ENCODE results near the gene BAHD1. TPM values are rescaled to one million over a fixed set of nuclear protein-coding genes. Genes with fewer than 3 reads are reported as not detected.
A peak's percentile ranks its signal among the peaks of the same experiment; 100 is the strongest.

The BAHD1 gene
- total RNA-seq, 1 donor from 2014 or later = 26.5 TPM

DNA sequence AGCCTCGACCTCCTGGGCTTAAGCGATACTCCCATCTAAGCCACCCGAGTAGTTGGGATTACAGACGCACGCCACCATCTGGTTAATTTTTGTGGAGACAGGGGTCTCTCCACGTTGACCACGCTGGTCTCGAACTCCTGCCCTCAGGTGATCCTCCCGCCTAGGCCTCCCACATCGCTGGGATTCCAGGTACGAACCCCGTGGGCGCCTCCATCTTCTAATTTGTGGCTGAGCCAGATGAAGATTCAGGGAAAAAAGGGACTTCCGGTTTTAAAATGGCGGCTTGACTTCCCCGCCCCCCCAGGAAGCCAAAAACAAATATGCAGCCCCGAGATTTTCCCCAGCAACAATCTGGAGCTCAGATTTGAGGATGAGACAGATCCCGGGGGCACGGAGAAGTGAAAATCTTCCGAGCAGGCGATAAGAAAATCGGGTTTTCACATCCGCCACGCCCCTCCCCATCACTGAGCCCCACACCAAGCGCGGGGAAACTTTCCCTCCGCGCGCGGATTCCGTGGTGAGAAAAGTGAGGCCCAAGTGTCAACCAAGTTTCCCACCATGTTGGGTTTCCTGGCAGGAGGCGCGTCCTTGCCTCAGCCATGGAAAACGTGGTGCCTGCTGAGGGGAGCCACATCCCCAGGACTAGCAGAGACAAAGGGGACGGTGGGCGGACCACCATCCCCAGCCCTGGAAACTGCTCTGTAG lies 45.5 kb downstream of the BAHD1 start:
- Mint-ChIP-seq H3K4me1 (ENCODE audit: low read depth) (no peaks in the 10 kb centered on the region), H3K9me3 (no peaks in the 10 kb centered on the region), H3K27me3 (ENCODE audit: low read depth) (peaks cover 24% of the 10 kb centered on the region), H3K27ac (no peak overlapping the region), H3K36me3 (ENCODE audit: low read depth) (no peaks in the 10 kb centered on the region), H3K4me3 (ENCODE audit: low read depth) (no peak overlapping the region)
- DNase-seq (ENCODE audit: low spot score) = no peak
- intact Hi-C loops (cut with micrococcal nuclease) = no loop called here

GRCh38 chr15:40487816-40488682 lies 47.3 kb downstream of the BAHD1 start:
- intact Hi-C loops (cut with micrococcal nuclease) = no loop called here
- H3K27me3 Mint-ChIP-seq (ENCODE audit: low read depth) = peaks cover 6% of the 10 kb centered on the region
- peaks cover 4% of the 10 kb centered on the region for H3K4me1 Mint-ChIP-seq (ENCODE audit: low read depth)
- DNase-seq (ENCODE audit: low spot score) = no peak
- no peaks in the 10 kb centered on the region for H3K9me3 Mint-ChIP-seq
- no peak overlapping the region for H3K27ac Mint-ChIP-seq
- H3K4me3 Mint-ChIP-seq (ENCODE audit: low read depth) = no peak overlapping the region
- no peaks in the 10 kb centered on the region for H3K36me3 Mint-ChIP-seq (ENCODE audit: low read depth)

- intact Hi-C loops (cut with micrococcal nuclease) = no loop called here
Measured at GRCh38 chr15:40489274-40490175, 48.8 kb downstream of the BAHD1 start.

GRCh38 chr15:40493089-40493840 lies 52.5 kb downstream of the BAHD1 start:
- Mint-ChIP-seq H3K27ac (peak overlapping the region; percentile 58), H3K9me3 (no peaks in the 10 kb centered on the region)

More at GRCh38 chr15:40489274-40490175, 48.8 kb downstream of the BAHD1 start:
- H3K36me3 Mint-ChIP-seq (ENCODE audit: low read depth) = no peaks in the 10 kb centered on the region
- no peak overlapping the region for H3K4me3 Mint-ChIP-seq (ENCODE audit: low read depth)
- H3K27me3 Mint-ChIP-seq (ENCODE audit: low read depth) = no peaks in the 10 kb centered on the region
- no peak overlapping the region for H3K27ac Mint-ChIP-seq
- no peaks in the 10 kb centered on the region for H3K9me3 Mint-ChIP-seq
- no peak for DNase-seq (ENCODE audit: low spot score)
- H3K4me1 Mint-ChIP-seq (ENCODE audit: low read depth) = peaks cover 17% of the 10 kb centered on the region

GRCh38 chr15:40495516-40495915 lies 54.8 kb downstream of the BAHD1 start:
- H3K27me3 Mint-ChIP-seq (ENCODE audit: low read depth) = no peaks in the 10 kb centered on the region
- intact Hi-C loops (cut with micrococcal nuclease) = no loop called here
- no peaks in the 10 kb centered on the region for H3K36me3 Mint-ChIP-seq (ENCODE audit: low read depth)
- no peaks in the 10 kb centered on the region for H3K9me3 Mint-ChIP-seq
- no peak overlapping the region for H3K27ac Mint-ChIP-seq
- no peak for DNase-seq (ENCODE audit: low spot score)
- peaks cover 24% of the 10 kb centered on the region for H3K4me1 Mint-ChIP-seq (ENCODE audit: low read depth)
- H3K4me3 Mint-ChIP-seq (ENCODE audit: low read depth) = no peak overlapping the region

More at GRCh38 chr15:40493089-40493840, 52.5 kb downstream of the BAHD1 start:
- Mint-ChIP-seq H3K4me3 (ENCODE audit: low read depth) (no peak overlapping the region), H3K27me3 (ENCODE audit: low read depth) (no peaks in the 10 kb centered on the region), H3K36me3 (ENCODE audit: low read depth) (no peaks in the 10 kb centered on the region), H3K4me1 (ENCODE audit: low read depth) (peaks cover 24% of the 10 kb centered on the region)
- peak; percentile 23 for DNase-seq (ENCODE audit: low spot score)
- intact Hi-C loops (cut with micrococcal nuclease) = loop anchor here (2.0 kb wide), 1 partner anchor 14 kb away; no protein-coding TSS in a partner anchor

DNA sequence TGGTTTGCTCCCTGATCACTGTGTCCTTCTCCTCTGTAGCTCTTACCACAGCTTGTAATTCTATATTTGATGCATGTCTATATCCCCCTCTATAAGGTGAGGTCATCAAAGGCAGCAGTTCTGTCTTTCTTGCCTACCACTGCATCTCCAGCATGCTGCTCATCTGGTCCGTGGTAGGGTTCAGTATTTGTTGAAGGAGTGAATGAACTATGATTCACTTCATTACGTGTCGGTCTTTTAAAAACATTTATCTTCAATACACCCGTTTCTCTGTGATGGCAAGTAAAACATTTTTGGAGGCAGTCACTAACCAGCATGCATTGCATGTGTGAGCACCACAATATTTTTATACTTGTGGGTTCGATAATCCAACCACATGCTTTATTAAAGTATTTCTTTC lies 57.7 kb downstream of the BAHD1 start:
- Mint-ChIP-seq H3K4me1 (ENCODE audit: low read depth) (peaks cover 16% of the 10 kb centered on the region), H3K4me3 (ENCODE audit: low read depth) (no peak overlapping the region), H3K27me3 (ENCODE audit: low read depth) (peaks cover 9% of the 10 kb centered on the region), H3K36me3 (ENCODE audit: low read depth) (no peaks in the 10 kb centered on the region), H3K27ac (no peak overlapping the region), H3K9me3 (no peaks in the 10 kb centered on the region)
- intact Hi-C loops (cut with micrococcal nuclease) = no loop called here
- no peak for DNase-seq (ENCODE audit: low spot score)

DNA sequence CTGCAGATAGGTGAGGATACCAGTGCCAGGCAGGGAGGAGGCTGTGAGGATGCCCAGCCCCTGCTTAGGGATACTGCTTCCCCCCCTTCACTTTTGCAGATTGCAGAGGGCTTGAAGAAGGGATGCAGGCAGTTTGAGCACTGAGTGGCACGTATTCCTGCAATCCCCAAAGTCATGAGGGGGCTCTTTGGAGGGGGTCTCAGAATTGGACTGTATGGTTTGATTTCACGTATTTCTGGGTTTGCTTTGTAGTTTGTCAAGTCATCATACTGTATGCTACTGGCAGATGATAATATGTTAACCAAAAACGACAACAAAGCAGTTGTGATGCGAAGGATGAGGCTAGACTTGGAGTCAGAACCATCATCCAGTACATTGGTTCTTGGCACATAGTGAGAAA lies 58.1 kb downstream of the BAHD1 start:
- Mint-ChIP-seq H3K9me3 (no peaks in the 10 kb centered on the region), H3K27ac (no peak overlapping the region), H3K36me3 (ENCODE audit: low read depth) (no peaks in the 10 kb centered on the region), H3K27me3 (ENCODE audit: low read depth) (peaks cover 12% of the 10 kb centered on the region), H3K4me1 (ENCODE audit: low read depth) (peaks cover 12% of the 10 kb centered on the region), H3K4me3 (ENCODE audit: low read depth) (no peak overlapping the region)
- intact Hi-C loops (cut with micrococcal nuclease) = no loop called here
- no peak for DNase-seq (ENCODE audit: low spot score)

DNA sequence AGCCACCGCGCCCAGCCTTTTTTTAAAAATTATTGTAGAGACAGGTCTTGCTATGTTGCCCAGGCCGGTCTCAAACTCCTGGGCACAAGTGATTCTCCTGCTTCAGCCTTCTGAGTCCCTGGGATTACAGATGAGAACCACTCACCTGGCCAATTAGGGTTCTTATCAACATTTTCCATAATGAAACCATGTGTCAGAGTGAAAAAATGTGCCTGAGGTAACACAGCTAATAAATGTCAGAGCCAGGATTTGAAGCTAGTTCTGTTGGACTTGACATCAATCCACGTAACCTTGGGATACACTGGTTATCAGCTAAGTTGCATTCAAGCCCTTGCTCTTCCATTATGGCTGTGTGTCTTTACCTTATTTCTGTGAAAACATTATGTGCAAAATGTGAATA lies 59.2 kb downstream of the BAHD1 start:
- Mint-ChIP-seq H3K9me3 (no peaks in the 10 kb centered on the region), H3K27me3 (ENCODE audit: low read depth) (peaks cover 19% of the 10 kb centered on the region), H3K27ac (no peak overlapping the region), H3K4me1 (ENCODE audit: low read depth) (peaks cover 3% of the 10 kb centered on the region), H3K4me3 (ENCODE audit: low read depth) (no peak overlapping the region), H3K36me3 (ENCODE audit: low read depth) (no peaks in the 10 kb centered on the region)
- DNase-seq (ENCODE audit: low spot score) = no peak
- intact Hi-C loops (cut with micrococcal nuclease) = no loop called here

- H3K36me3 Mint-ChIP-seq (ENCODE audit: low read depth) = no peaks in the 10 kb centered on the region
Measured at GRCh38 chr15:40500568-40501330, 60.0 kb downstream of the BAHD1 start.

DNA sequence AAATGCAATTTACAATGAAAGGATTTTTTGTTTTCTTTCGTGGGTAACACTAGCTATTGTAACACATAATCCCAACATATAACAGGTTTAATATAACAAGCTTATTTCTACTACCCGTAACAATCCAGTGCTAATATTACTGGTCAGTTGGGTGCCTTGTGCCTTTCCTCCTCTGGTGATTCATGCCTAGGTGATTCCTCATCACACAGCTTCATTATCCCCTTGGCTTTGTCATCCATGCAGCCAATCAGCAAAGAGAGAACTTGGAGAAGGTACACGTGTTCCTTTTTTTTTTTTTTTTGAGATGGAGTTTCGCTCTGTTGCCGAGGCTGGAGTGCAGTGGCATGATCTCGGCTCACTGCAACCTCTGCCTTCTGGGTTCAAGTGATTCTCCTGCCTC lies 60.7 kb downstream of the BAHD1 start:
- peaks cover 1% of the 10 kb centered on the region for H3K4me1 Mint-ChIP-seq (ENCODE audit: low read depth)
- intact Hi-C loops (cut with micrococcal nuclease) = no loop called here
- no peak overlapping the region for H3K27ac Mint-ChIP-seq
- no peak overlapping the region for H3K4me3 Mint-ChIP-seq (ENCODE audit: low read depth)
- no peak for DNase-seq (ENCODE audit: low spot score)
- H3K9me3 Mint-ChIP-seq = no peaks in the 10 kb centered on the region
- peaks cover 27% of the 10 kb centered on the region for H3K27me3 Mint-ChIP-seq (ENCODE audit: low read depth)
- no peaks in the 10 kb centered on the region for H3K36me3 Mint-ChIP-seq (ENCODE audit: low read depth)

More at GRCh38 chr15:40500568-40501330, 60.0 kb downstream of the BAHD1 start:
- intact Hi-C loops (cut with micrococcal nuclease) = no loop called here
- Mint-ChIP-seq H3K4me1 (ENCODE audit: low read depth) (peaks cover 2% of the 10 kb centered on the region), H3K4me3 (ENCODE audit: low read depth) (no peak overlapping the region), H3K27ac (no peak overlapping the region), H3K27me3 (ENCODE audit: low read depth) (peaks cover 23% of the 10 kb centered on the region), H3K9me3 (no peaks in the 10 kb centered on the region)
- no peak for DNase-seq (ENCODE audit: low spot score)

- intact Hi-C loops (cut with micrococcal nuclease) = loop anchor here (2.0 to 5.0 kb wide), 3 partner anchors 14 to 65 kb away; partner anchors contain the start of genes BAHD1 and CHST14
- peak; percentile 41 for DNase-seq (ENCODE audit: low spot score)
- H3K4me3 Mint-ChIP-seq (ENCODE audit: low read depth) = peak overlapping the region; percentile 45
- peaks cover 66% of the 10 kb centered on the region for H3K27me3 Mint-ChIP-seq (ENCODE audit: low read depth)
- no peaks in the 10 kb centered on the region for H3K36me3 Mint-ChIP-seq (ENCODE audit: low read depth)
- H3K4me1 Mint-ChIP-seq (ENCODE audit: low read depth) = peaks cover 22% of the 10 kb centered on the region
- no peaks in the 10 kb centered on the region for H3K9me3 Mint-ChIP-seq
- H3K27ac Mint-ChIP-seq = no peak overlapping the region
Measured at GRCh38 chr15:40506964-40507571, 66.3 kb downstream of the BAHD1 start.
